ENCODE results near the gene GRIA2.

The GRIA2 gene

GRCh38 chr4:157270108-157270507 lies 49.6 kb downstream of the GRIA2 start:
- DNase-seq = no peak

DNA sequence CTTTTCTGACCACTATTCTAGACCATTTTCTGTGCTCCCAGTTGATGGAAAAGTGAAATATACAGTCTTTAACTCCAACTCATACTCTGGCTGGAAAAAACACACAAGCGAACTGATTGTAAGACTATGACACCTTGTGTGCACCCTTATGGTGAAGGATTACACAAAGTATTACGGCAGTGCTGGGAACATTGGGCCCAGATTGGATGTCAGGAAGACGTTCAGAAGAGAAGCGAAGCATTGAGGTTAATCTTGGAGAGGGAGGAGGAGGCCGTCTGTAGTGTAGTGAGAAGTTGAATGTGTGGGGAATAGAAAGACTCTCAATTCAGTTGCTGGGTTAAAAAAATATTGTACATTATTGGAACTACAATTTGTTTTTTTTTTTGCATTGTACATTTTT lies 50.0 kb downstream of the GRIA2 start:
- DNase-seq = no peak

DNA sequence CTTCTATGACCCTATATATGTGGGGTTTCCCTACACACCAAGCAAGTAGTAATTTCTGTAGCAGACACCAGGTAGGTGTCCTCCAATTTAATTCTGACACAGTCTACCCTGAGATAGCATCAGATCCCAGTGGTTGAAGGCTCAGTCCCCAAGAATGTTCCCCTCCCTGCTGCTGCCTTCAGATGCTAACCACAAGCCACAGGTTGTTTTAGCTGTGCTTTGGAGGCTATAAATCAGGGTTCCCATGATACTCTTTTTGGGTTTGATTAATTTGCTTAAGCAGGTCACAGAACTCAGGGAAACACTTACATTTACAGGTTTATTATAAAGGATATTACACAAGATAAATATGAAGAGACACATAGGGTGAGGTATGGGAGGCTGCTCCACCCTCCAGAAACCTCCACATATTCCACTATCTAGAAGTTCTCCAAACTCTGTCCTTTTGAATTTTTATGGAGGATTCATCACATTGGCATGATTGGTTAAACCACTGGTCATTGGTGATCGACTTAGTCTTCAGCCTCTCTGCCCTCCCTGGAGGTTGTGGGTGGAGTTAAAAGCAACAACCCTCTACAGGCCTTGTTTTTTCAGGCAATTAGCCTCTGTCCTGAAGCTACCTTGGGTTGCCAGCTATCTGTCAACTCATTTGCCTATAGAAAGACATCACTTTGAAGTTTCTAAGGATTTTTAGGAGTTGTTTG lies 50.8 kb downstream of the GRIA2 start:
- DNase-seq = no peak

DNA sequence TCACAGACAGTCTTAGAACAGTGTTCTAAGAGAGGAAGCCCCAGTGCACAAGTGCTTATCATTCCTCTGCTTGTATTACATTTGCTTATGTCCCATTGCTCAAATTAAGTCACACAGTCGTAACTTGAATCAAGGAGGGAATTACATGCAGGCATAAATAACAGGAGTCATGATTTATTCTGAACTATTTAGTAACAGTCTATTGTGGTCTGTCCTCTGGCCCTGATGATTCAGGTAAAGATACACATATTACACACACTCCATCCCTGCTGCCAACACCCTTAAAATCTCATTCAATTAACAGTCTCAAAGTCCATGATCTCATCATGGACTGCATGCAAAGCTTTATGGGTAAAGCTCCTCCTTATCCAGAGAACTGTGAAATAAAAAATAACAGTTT lies 60.1 kb downstream of the GRIA2 start:
- no peak for DNase-seq

GRCh38 chr4:157282019-157282418 lies 61.5 kb downstream of the GRIA2 start:
- no peak for DNase-seq

DNA sequence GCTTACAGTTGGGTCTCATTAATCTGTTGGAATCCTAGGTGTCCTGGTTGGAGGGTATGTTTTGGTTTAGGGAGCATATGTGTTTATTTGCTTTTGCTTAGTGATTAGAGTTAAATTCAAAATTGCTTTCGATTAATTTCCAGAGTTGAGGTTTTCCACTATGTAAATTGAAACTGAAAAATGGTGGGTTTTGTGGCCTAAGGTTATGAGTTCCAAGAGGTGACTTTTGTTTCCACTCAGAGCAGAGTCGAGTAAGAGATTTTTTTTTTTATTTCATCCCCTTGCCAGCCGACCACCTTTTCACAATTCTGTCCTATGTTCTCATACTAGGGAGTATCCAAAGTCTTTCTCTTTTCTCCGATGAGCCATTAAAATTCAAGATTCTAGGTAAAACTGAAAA lies 66.9 kb downstream of the GRIA2 start:
- DNase-seq = no peak

DNA sequence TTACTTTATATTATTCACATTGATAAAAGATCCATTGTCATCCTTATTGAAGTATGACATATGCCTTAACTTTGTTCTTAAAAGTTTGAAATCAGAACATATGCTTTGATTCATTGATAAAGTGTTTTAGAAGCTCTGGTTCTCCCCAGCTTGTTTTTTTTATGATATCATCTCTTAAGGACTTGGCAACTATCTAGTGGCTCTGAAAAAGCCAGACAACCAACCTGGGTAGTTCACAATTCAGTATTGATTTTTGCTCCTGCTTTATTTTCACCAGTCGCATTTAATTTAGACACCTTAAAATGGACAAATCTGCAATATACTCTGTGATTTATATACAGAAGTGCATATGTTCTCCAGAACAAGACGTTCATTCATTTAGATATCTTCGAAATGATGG lies 70.1 kb downstream of the GRIA2 start:
- no peak for DNase-seq

GRCh38 chr4:157291071-157291470 lies 70.5 kb downstream of the GRIA2 start:
- DNase-seq = no peak

GRCh38 chr4:157293673-157294072 lies 73.1 kb downstream of the GRIA2 start:
- no peak for DNase-seq

DNA sequence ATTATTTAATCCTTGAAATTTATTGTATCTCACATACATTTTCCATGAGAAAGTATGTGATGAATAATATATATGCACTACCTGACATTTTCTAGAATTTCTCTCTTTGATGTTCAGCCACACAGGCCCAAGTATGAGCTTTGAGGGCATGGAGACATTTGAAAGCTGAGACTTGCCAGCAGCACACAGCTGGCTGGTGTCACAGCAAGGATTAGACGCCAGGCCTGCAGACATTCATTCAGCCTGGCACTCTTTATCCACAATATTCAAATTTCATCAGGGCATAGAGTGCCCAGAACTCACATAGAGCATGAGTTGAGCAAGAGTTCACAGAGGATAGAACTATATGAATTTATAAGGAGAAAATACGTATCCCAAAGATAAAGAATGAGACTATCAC lies 74.0 kb downstream of the GRIA2 start:
- no peak for DNase-seq

GRCh38 chr4:157300701-157301100 lies 80.2 kb downstream of the GRIA2 start:
- DNase-seq = peak; percentile 1

DNA sequence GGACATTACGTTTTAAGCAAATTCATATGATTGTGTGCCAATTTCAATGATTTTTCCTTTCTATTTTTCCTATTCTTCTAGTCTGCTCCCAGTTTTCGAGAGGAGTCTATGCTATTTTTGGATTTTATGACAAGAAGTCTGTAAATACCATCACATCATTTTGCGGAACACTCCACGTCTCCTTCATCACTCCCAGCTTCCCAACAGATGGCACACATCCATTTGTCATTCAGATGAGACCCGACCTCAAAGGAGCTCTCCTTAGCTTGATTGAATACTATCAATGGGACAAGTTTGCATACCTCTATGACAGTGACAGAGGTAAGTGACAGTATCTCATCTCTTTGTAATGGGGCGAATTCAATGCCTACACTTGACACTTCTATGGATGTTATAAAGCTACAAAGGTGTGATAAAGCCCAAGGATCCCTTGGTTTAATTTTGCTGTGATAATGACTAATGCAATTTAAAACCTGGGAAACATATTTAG lies 83.0 kb downstream of the GRIA2 start:
- DNase-seq = no peak

DNA sequence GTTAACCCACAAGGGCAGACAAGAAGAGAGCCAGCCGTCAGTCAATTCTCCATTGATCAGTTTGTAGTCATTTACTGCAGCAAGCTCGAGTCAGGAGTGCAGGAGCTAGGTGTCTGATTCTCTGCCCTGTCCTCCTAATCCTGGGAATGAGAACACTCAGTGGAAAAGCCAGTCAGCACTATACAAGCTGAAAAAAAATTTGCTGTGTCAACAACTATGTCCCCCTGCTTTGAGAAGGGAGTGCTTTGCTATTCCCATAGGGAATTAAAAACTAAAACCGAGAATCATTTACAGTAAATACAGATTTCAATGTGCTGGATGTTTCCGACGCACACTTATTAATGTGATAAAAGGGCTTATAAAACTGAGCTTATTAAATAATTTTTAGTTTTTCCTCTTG lies 84.2 kb downstream of the GRIA2 start:
- no peak for DNase-seq

- no peak for DNase-seq
These were observed 92.2 kb downstream of the GRIA2 start for GRCh38 chr4:157312702-157313101.

DNA sequence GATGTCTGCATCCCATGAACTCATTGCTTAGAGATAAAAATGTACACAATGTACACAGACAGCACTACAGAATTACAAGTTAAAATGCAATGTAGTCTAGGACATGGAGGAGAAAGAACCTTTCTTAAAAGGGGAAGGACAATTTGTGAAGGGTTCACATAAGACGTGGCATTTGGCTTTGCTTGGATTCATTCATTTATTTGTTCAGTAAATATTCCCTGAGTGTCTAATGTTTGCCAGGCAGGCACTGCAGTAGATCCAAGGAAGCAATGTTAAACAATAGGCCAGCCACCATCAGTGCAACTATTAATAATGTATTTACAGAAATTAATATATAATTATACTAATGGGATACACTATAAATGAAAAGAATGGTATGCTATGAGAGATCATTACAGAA lies 94.4 kb downstream of the GRIA2 start:
- no peak for DNase-seq

DNA sequence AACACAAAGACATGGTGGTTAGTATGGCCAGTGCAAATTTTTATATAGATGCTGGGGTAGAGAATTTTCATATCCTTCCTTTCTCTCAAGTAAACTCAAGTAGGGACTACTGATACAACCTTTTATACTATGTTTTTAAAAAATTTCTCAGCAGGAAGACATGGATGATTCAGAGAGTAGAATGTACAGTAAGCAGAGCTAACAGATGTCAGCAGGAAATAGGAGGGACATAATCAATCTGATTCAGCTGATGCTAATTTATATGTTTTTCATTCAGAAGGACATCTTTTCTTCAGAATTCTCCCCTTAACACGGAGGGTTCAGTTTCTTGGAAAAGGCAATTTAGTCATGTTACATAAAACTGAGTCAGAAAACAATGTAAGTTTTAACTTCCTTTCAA lies 95.4 kb downstream of the GRIA2 start:
- no peak for DNase-seq

DNA sequence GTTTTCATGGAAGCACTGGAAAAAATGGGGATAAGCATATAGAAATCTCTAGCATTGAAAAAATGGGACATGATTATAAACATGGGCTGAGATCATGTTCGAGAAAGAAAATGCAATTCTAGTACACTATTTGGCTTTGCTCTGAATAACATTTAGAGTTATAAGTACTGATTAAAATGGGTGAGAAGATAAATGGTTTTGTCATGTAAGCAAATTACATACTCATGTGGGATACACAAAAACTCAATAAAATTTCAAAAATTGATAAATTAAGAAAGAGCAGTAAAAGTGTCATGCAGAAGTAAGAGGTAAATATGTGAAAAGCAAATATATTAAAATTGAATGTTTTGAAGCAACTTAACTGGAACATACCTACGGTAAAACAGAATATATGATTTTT lies 99.6 kb downstream of the GRIA2 start:
- DNase-seq = no peak

DNA sequence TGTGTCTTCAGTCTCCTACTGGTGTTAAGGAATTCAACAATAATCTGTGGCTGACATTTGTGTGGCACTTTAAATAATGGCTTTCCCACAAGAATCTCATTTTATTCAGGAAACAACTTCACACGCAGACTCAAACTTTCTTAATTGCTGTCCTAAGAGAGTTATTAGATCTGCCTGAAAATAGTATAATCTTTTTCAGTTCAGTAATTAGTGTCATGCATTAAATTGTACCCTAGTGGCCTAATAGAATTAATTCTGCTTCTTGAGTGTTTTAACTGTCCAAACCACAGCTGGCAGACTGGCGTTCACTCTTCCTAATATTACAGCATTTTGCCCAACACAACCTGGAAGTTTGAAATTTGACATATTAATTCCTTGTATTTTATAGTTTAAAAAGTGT lies 107.1 kb downstream of the GRIA2 start:
- no peak for DNase-seq

- no peak for DNase-seq
These were observed 137.4 kb downstream of the GRIA2 start for GRCh38 chr4:157357887-157358286.

DNA sequence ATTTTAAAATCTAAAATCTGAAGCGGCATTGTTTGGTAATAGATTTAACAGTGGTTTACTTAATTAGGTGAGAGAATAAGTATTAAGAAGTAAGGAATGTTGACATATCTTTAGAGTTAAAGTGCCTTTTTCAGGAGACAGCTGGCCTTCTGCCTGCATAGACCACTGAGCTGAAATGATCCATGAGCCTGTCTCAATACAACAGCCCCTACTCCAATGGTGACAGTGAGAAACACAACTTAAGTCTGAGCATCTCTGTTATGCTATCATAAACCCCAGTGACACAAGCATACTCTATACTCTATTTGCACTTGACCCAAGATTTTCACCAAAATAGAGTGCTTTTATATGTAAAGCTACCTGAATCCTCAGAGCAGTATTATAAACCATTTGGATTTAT lies 137.9 kb downstream of the GRIA2 start:
- DNase-seq = no peak

DNA sequence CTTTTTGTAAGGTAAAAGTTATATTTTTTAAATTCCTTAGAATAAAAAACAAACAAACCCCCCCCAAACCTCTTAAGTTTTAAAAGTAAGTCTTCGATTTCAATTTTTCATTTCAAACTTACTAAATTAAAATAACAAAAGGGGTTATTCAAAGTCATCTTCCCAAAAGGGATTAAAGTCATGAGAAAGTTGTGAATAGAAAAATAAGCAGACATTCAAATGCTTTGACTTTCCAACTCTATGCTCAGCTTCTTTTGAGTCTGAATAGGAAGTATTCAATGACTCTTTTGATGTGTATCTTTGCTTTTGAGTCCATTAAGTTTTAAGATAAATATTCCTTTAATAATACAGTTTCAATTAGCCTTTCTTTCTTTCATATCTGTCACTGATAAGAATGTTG lies 138.3 kb downstream of the GRIA2 start:
- DNase-seq = no peak

DNA sequence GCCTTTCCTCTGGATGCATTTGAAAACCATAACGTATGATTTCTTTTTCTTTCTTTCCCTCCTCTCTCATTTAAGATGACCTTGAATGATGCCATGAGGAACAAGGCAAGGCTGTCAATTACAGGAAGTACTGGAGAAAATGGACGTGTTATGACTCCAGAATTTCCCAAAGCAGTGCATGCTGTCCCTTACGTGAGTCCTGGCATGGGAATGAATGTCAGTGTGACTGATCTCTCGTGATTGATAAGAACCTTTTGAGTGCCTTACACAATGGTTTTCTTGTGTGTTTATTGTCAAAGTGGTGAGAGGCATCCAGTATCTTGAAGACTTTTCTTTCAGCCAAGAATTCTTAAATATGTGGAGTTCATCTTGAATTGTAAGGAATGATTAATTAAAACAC lies 142.8 kb downstream of the GRIA2 start:
- no peak for DNase-seq

GRCh38 chr4:157372154-157372553 lies 151.6 kb downstream of the GRIA2 start:
- DNase-seq = no peak

- peak; percentile 26 for DNase-seq
These were observed 152.0 kb downstream of the GRIA2 start for GRCh38 chr4:157372567-157372966.

DNA sequence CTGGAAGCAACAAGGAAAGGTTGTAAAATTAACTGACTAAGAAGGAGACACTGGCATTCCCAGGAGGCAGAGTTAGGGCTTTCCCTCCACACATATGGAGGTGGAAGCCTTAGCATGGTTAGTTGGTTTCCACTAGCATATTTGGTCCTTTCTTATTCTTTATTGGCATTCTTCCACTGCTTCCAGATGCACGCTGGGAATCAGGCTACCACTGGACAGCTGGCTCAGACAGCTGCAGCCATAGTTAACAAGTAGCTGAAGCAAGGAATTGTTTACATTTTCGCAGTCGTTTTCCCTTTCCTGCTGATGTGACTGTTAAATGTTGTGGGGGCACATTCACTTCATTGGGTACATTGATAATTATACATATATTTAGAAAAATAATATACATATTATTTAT lies 169.2 kb downstream of the GRIA2 start:
- no peak for DNase-seq

DNA sequence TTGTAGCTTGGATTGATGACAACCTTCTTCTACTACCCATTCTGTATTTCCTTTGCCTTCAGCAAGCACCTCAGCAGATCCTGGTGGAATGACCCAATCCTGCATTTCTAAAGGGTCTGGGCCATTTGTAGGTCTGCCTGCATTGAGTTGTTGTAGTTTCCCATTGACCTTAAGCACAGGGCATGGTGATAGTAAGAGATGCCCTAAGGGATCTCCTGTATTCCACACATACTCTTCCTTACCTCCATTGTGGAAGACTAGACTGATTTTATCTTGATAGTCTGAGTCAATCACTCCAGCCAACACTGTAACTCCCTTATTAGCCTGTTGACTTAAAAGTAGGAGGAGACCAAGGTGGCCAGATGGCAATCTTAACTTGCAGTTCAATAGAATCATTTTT lies 184.5 kb downstream of the GRIA2 start:
- no peak for DNase-seq

Data from NCI-H345 (cell line).